HG02840 (cell line): ENCODE data around the gene KIAA1958.

Experiments
- ATAC-seq: cut with Tn5 transposase; IDR thresholded peaks from one replicate; pipeline ENCODE4 v1.9.1; 2021; ENCODE audit warnings: mild to moderate bottlenecking, moderate library complexity, moderate number of reproducible peaks; ENCODE audit not compliant: unreplicated experiment, low FRiP score

KIAA1958 gene

DNA sequence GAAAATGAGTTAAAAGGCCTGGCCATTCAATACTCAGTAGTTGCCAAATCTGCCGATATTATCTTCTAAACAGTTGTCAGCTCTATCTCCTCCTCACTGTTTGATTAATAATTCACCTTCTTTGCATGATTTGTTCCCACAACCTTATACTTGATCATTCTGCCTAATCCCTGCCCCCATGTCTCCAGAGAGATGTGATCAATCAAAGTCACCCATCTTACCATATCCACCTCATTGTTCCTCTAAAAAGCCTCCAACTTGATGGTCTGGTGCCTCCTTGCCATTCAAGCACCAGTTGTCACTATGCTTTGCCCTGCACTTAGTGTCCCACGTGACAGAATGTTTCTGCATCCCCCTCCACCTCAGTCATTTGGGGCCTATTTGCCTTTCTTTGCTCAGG, 41.3 kb downstream of the KIAA1958 start:
- no peak for ATAC-seq

DNA sequence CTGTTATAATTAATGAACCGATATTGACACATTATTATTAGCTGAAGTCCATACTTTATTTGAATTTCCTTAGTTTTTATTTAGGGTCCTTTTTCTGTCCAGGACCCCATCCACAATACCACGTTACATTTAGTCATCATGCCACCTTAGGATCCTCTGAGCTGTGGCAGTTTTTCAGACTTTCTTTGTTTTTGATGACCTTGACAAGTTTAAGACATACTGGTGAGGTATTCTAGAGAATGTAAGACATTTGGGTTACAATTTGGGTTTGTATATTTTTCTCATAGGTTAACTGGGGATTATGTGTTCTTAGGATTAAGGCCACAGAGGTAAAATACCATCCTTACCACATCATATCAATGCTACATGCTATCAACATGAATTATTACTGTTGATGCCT, 42.7 kb downstream of the KIAA1958 start:
- no peak for ATAC-seq

DNA sequence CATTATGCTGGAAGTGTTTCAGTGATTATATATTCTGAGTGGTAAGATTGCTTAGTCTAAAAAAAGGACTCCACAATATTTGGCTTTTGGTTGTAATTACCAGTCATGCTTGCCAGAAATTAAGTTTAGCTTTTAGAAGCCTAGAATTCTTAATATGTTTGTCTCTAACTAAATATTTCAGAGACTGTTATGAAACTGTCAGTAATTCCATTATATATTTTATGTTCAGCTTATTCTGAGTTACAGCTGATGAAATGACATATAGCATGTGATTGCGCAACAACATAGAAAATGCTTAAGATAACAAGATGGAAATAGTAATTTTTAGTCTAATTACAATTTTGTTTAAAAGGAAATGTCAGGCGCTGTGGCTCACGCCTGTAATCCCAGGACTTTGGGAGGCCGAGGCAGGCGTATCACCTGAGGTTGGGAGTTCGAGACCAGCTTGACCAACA, 44.2 kb downstream of the KIAA1958 start:
- no peak for ATAC-seq

DNA sequence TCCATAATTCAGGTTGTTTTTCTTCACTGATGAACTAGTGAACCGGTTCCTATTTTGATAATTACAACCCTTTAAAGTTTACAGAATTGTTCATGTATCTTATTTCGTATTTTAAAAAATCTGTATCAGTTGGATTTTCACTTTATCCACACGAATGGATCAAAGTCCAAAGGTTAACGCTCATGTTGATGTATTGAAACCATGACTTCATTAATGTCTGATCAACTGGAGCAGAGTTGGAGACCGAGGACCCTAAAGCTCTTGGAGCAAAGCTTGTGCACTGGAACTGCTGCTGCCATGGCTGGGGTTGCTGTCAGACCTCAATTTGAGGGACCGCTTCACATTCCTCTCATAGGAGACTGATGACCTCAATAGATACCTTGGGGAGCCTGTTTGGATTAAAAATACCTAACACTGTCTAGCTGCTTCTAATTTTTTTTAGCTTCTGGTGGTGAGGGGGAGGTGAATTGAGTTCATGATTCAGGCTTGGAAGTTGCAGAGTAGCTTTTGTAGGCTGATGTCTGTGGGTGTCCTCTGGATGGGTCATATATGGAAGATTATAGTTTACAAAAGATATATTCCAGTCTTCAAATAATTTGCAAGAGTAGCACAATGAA, 45.1 kb downstream of the KIAA1958 start:
- no peak for ATAC-seq

DNA sequence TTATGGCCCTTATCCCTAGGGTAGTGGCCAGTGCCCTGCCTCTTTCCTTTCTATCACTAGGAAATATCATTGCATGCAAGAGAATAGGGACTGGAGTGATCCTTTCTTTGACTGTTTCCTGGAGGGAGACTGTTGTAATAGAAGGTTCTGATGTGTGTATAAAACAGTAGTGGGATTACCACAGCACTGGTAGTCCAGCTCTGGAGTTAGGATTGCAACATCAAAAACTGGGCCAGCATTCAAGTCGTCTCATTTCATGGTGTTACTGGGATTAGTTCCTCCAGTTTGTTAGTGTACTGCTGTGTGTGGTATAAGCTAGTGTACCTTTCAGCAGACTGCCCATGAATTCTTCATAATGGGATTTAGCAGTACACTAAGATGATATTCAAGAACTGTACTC, 45.8 kb downstream of the KIAA1958 start:
- ATAC-seq: no peak

DNA sequence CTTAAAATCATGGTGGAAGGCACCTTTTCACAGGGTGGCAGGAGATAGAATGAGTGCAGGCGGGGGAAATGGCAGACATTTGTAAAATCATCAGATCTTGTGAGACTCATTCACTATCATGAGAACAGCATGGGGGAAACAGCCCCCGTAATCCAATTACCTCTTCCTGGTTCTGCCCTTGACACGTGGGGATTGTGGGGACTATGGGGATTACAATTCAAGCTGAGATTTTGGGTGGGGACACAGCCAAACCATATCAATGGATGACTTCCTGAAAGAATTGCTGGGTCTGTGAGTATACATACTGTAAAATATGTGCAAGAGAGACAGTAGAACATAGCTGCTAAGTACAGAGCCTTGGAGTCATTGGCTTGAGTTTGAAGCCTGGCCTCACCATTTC, 47.0 kb downstream of the KIAA1958 start:
- ATAC-seq: no peak

DNA sequence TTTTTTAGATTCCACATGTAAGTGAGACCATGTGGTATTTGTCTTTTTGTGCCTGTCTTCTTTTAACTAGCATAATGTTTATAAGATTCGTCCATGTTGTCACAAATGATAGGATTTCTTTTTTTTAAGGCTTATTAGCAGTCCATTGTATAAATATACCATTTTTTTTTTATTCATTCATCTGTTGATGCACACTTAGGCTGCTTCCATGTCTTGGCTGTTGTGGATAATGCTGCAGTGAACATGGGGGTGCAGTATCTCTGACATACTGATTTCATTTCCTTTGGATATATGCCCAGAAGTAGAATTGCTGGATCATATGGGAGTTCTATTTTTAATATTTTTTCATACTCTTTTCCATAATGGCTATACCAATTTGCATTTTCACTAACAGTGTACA, 48.7 kb downstream of the KIAA1958 start:
- ATAC-seq: no peak

DNA sequence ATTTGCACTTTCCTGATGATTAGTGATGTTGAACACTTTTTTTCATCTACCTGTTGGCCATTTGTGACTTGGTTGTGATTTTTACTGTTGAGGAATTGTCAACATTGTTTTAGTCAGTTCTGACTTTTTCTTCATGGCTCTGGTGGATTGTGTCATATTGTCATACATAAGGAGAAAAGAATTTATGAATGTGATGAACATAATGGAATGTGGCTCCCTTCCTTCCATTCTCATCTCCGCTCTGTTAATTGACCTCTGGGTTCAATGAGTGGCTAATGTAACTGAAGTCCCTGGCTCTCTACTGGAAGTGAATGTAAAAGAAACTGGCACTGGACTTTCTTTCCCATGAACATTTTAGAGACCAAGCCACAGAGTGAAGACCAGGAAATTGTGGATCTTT, 49.2 kb downstream of the KIAA1958 start:
- ATAC-seq: no peak

DNA sequence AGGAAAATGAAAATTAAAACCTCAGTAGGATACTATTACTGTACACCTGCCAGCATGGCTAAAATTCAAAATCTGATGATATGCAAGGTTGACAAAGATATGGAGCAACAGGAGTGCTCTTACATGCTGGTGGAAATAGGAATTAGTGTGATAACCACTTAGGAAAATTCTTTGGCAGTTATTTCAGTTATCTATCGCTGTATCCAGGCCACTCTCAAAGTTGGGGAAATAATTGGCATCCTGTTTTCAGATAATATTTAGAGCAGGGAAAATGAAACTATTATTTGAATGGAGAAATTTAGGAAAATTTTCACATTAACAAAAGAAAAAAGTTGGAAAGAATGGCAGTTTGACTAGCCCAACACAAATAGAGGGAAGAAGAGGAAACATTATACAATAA, 50.9 kb downstream of the KIAA1958 start:
- no peak for ATAC-seq

DNA sequence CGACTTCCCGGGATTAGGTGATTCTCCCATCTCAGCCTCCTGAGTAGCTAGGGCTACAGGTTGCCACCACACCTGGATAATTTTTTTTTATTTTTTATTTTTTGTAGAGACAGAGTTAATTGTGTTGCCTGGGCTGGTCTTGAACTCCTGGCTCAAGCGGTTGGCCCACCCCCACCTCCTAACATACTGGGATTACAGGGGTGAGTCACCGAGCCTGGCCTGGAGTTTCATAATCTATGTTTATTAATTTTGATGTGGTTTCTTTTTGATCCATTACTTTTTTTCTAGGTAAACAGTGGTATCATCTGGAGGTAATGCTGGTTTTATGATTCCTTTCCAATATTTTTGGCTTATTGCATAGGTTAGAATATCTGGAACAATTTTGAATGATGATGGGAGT, 54.2 kb downstream of the KIAA1958 start:
- ATAC-seq: no peak

DNA sequence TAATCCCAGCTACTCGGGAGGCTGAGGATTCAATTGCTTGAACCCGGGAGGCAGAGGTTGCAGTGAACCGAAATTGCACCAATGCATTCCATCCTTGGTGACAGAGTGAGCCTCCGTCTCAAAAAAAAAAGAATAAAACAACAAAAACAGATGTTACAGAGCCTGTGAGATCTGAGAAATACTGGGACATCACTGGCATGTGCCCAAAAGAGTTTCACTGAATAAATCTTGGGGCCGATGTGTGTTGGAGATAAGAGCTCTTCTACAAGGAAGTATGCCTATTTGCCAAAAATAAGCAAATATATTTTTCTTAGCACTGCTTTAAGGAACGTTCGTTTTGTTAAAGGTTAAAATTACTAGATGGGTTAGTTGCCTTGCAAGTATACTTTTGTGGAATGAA, 55.1 kb downstream of the KIAA1958 start:
- ATAC-seq: no peak

DNA sequence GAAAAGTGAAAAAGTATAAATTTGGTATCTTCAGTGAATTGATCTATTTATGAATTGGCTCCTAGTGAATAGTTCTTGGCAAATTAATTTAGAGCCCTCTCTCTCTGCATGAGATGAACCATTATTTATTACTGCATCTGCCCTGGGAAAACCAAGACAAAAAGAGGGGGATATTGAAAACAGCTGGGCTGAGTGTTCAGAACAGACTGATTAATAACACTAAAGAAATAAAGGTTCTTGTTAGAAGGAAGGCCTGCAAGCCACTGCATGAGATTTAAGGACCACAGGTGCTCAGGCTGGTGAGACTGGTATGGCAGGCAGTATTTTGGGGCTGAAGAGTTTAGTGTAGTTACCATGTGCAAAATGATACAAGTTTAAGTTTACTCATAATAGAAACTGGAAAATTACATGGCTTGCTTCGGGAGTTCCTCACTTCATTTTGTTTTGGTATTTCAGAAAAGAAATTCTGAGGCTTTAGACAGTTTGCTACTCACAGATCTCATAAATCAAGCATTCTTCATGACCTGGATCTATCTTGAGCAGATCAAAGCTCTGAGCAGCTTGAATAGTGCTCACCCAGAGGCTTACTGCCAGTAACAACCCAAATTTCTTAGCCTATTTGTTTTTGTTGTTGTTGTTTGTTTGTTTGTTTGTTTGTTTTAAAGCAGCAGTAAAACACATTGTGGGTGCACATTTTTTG, 56.1 kb downstream of the KIAA1958 start:
- no peak for ATAC-seq

DNA sequence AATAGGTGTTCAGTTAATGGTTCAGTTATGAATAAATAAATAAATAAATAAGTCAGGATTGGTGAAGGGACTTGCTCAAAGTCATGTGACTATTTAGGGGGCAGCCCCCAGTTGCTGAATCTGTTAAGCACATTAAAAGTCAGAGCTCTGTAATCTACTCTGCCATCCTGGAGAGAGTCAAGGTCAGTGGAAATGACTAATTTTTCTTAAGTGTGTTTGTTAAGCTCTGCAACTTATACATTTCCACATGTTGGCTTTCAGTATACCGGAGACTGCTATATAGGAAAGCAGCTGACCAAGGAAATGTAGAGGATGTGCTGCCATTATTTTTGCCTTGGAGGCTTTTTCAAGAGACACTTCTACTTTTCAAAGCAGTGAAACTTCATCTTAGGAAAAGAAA, 57.9 kb downstream of the KIAA1958 start:
- ATAC-seq: no peak

DNA sequence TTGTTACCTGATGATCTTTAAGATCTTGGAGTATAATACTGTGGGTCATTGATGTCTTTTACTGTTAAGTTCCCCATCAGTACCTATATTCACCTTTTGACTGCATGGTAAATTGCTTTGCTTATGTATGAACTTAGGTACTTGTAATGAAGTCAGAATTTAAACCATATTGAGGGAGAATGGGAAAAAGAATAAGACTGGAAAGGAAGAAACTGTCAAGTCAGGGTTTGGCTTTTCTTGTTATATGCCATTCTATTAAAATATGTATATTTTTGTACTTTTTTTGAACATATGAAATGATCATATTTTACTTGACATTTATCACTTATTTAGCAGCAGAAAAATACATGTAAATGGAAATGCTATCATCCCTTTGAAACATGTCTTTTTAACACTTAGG, 58.6 kb downstream of the KIAA1958 start:
- ATAC-seq: no peak

DNA sequence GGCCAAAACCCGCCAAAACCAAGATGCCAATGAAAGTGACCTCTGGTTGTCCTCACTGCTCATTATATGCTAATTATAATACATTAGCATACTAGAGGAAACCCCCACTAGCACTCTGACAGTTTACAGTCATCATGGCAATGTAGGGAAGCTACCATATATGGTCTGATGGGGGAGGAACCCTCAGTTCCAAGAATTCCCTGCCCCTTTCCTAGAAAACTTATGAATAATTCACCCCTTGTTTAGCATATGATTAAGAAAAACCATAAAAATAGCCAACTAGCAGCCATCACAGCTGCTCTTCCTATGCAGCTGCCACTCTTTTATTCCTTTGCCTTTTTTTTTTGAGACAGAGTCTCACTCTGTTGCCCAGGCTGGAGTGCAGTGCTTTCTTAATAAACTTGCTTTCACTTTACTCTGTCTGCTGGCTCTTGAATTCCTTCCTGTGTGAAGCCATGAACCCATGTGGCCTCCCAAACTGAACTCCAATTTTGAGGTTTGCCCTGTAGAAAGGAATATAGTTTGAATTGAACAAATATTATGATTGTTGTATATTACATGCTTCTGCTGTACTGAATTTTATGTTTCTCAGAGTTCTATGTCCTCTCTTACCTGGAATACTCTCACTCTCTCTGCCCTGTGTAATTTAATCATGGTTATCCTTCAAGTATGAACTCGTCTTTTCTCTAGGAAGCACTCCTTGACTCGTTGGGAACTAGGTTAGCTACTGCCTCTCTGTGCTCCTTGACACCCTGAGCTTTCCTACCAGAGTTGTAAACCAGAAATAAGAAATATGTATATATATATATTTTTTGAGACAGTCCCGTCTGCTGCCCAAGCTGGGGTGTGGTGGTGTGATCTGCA, 59.8 kb downstream of the KIAA1958 start:
- no peak for ATAC-seq

DNA sequence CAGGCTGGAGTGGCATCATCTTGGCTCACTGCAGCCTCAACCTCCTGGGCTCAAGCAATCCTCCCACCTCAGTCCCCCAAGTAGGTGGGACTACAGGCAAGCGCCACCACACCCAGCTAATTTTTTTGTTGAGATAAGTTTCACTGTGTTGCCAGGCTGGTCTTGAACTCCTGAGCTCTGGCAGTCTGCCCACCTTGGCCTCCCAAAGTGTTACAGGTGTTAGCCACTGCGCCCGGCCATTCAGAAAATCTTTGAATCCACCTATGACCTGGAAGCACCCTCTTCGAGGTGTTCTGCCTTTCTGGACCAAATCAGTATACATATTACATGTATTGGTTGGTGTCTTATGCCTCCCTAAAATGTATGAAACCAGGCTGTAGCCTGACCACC, 61.4 kb downstream of the KIAA1958 start:
- ATAC-seq: no peak

DNA sequence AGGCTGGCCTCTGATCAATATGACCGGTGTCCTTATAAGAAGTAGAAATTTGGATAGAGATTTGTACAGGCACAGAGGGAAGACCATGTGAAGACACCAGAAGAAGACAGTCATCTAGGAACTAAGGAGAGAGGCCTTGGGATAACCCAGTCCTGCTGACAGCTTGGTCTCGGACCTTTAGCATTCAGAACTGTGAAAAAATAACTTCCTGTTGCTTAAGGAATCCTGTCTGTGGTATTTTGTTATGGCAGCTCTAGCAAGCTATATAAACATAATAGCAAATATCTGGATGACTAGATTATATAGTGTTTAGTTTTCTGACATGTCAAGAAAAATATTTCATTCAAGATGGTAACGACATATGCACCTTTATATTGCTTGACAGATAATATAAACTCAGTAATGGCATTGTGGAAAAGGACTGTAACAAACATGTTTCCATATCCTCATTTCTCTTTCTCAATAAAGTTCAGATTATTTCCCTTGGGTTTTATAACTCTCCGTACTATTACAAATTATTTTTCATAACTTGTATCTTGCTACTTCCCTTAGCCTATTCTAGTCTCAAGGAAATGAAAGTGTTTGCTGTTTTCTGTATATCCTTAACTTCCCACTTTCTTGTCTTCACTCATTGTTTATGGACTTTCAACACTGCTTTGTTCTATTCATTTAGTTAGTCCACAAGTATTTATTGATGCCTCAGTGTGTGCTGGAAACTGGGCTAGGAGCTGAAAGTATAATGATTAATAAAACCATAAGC, 62.4 kb downstream of the KIAA1958 start:
- no peak for ATAC-seq

DNA sequence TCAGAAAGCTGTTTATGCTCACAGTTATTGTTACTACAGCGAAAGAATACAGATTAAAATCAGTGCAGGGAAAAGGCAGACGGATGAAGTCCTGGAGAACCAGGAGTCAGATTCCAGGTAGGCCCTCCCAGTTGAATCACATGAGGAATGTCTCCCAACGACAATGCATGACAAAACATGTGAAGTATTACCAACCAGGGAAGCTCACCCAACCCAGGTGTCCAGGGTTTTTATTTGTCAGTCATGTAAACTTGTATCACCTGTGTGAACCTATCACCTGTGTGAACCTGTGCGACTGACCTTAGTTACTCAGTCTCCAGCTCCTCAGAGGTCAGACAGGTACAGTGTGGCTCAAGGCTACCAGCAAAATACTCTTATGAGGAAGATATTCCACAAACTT, 63.9 kb downstream of the KIAA1958 start:
- no peak for ATAC-seq

DNA sequence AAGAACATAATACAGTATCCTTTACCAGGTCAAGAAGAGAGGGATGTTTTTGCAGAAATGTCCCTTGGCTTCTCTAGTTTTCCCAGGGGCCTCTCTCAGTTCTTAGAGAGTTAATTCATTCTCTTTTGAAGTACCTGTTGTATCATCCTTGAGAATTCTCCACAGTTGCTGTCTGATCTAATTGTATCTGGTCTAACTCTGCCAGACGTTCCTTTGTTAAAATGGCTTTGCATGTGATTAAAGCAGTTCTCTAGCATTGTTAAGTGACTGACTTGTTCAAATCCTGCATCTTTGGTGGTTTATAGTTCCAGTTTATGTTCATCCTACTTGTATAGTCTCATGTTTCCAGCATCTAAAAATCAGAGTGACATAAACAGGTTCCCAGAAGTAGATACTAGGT, 65.0 kb downstream of the KIAA1958 start:
- no peak for ATAC-seq

DNA sequence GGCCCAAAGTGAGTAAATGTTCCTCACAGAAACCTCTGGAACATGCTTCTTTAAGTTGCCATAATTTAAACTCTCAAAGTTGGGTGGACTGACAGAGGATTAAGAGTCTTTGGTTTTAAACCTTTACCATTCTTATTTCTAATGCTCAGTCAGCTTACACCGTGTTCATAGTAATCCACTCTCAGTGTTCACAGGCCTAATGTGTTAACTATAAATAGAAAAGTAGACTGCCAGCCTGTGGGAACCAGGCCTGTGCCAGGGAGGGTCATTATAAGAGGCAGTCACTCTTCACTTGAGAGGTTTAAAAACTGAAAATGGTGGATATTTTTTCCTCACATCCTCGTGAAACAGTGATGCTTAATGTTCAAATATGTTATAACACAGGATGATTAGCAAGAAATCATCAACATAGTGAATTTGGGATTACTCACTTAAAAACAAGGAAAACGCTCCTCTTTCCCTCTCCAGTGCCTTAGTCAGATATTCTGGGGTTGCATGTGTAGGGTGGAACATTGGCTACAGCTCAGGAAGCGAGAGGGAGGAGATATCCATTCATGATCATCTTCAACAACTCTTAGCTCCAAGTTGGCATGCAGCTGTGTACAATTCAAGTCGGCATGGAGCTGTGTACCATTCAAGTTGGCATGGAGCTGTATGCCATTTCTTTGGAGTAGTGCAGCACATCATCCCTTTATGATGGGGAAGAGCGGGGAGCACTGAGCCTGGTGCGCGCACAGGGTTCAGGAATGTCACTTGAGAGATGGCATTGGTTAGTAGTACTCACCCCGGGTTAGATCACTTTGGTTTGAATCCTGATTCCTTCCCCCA, 65.8 kb downstream of the KIAA1958 start:
- no peak for ATAC-seq
